ENCODE results near the gene CLASRP.

The CLASRP gene

GRCh38 chr19:45090034-45090433 is 51.2 kb downstream of the CLASRP start:
- no peak for DNase-seq

GRCh38 chr19:45090606-45091005 is 51.8 kb downstream of the CLASRP start:
- no peak for DNase-seq

- DNase-seq, result peak; percentile 98
Measured at GRCh38 chr19:45091031-45091923, 52.4 kb downstream of the CLASRP start.

GRCh38 chr19:45092747-45093678 is 54.2 kb downstream of the CLASRP start, which contains the start of gene PPP1R37:
Gene PPP1R37, plus strand, starts transcription at chr19:45093179. Its CDS starts 147 bp downstream, at chr19:45093326.
- DNase-seq, result peak; percentile 93

GRCh38 chr19:45094137-45094536 is 55.3 kb downstream of the CLASRP start:
- DNase-seq, result no peak

GRCh38 chr19:45094707-45095106 is 55.9 kb downstream of the CLASRP start:
- no peak for DNase-seq

GRCh38 chr19:45095496-45096413 is 56.9 kb downstream of the CLASRP start:
- no peak for DNase-seq

GRCh38 chr19:45096700-45097099 is 57.9 kb downstream of the CLASRP start:
- no peak for DNase-seq

GRCh38 chr19:45097450-45097775 is 58.6 kb downstream of the CLASRP start:
- no peak for DNase-seq

- DNase-seq, result no peak
Measured at GRCh38 chr19:45097776-45098520, 59.1 kb downstream of the CLASRP start.

GRCh38 chr19:45098521-45099466 is 59.9 kb downstream of the CLASRP start:
- DNase-seq, result no peak

- DNase-seq, result no peak
Measured at GRCh38 chr19:45099467-45100191, 60.8 kb downstream of the CLASRP start.

GRCh38 chr19:45100201-45100600 is 61.4 kb downstream of the CLASRP start:
- no peak for DNase-seq

GRCh38 chr19:45100846-45101252 is 62.0 kb downstream of the CLASRP start:
- no peak for DNase-seq

- no peak for DNase-seq
Measured at GRCh38 chr19:45101806-45102205, 63.0 kb downstream of the CLASRP start.

- no peak for DNase-seq
Measured at GRCh38 chr19:45102481-45102880, 63.6 kb downstream of the CLASRP start.

- no peak for DNase-seq
Measured at GRCh38 chr19:45103156-45103507, 64.3 kb downstream of the CLASRP start.

- no peak for DNase-seq
Measured at GRCh38 chr19:45103508-45104319, 64.9 kb downstream of the CLASRP start.

Measured in activated CD8-positive, alpha-beta memory T cell treated with anti-CD3 and anti-CD28 coated beads, Interleukin-2, amount 50 U/mL, for 48 hours (primary cell).